Ammon's horn (tissue), 1 donor: ENCODE measurements around the gene CDC42BPB.
"Not testable (repeated sequence)": the region's sequence is repeated elsewhere in the genome, so short reads cannot be mapped to it uniquely, and the experiment has no call there.

Experiments used
- DNase-seq: peaks from one replicate; pipeline ENCODE4 v3.0.0-alpha.2; 2016; ENCODE audit warnings: low spot score

Gene CDC42BPB

GRCh38 chr14:102900631-102901571, 156.4 kb downstream of the CDC42BPB start:
- DNase-seq = no peak

GRCh38 chr14:102899516-102899900, 157.8 kb downstream of the CDC42BPB start:
- DNase-seq = no peak

GRCh38 chr14:102898776-102899515, 158.4 kb downstream of the CDC42BPB start:
- DNase-seq = no peak

GRCh38 chr14:102898298-102898697, 159.1 kb downstream of the CDC42BPB start:
- no peak for DNase-seq

GRCh38 chr14:102897299-102898027, 159.9 kb downstream of the CDC42BPB start:
- DNase-seq = no peak

GRCh38 chr14:102896735-102897134, 160.6 kb downstream of the CDC42BPB start:
- DNase-seq = not testable (repeated sequence)

- peak; percentile 33 for DNase-seq
These were observed 163.9 kb downstream of the CDC42BPB start for GRCh38 chr14:102893452-102893851.

GRCh38 chr14:102892651-102893050, 164.7 kb downstream of the CDC42BPB start:
- no peak for DNase-seq

- no peak for DNase-seq
These were observed 165.8 kb downstream of the CDC42BPB start for GRCh38 chr14:102891556-102891955.

- no peak for DNase-seq
These were observed 166.2 kb downstream of the CDC42BPB start for GRCh38 chr14:102891111-102891510.

- no peak for DNase-seq
These were observed 167.7 kb downstream of the CDC42BPB start for GRCh38 chr14:102889615-102890014.

GRCh38 chr14:102888748-102889147, 168.6 kb downstream of the CDC42BPB start:
- DNase-seq = no peak

- no peak for DNase-seq
These were observed 171.5 kb downstream of the CDC42BPB start for GRCh38 chr14:102885737-102886447.

GRCh38 chr14:102883554-102883953, 173.8 kb downstream of the CDC42BPB start:
- no peak for DNase-seq

- DNase-seq = no peak
These were observed 174.2 kb downstream of the CDC42BPB start for GRCh38 chr14:102883089-102883541.
